HG02763 (cell line): Measurements from ENCODE around the gene ZFP64.
A peak's percentile ranks its signal among the peaks of the same experiment; 100 is the strongest.
"Not testable (repeated sequence)": the region's sequence is repeated elsewhere in the genome, so short reads cannot be mapped to it uniquely, and the experiment has no call there.

Experiments used
- ATAC-seq: cut with Tn5 transposase; IDR thresholded peaks from one replicate; pipeline ENCODE4 v1.9.1; 2021; ENCODE audit warnings: mild to moderate bottlenecking, moderate library complexity; ENCODE audit not compliant: unreplicated experiment

ZFP64 gene

GRCh38 chr20:52207020-52207810 is 15.6 kb upstream of the ZFP64 start:
- ATAC-seq, result no peak

GRCh38 chr20:52204136-52204535 is 12.6 kb upstream of the ZFP64 start:
- no peak for ATAC-seq

- no peak for ATAC-seq
Measured at GRCh38 chr20:52201395-52201794, 9.8 kb upstream of the ZFP64 start.

- ATAC-seq, result no peak
Measured at GRCh38 chr20:52200870-52201269, 9.3 kb upstream of the ZFP64 start.

- no peak for ATAC-seq
Measured at GRCh38 chr20:52196845-52197244, 5.3 kb upstream of the ZFP64 start.

GRCh38 chr20:52193886-52194545 is 2.4 kb upstream of the ZFP64 start:
- no peak for ATAC-seq

- ATAC-seq, result no peak
Measured at GRCh38 chr20:52193133-52193532, 1.6 kb upstream of the ZFP64 start.

- ATAC-seq, result not testable (repeated sequence)
Measured at GRCh38 chr20:52192719-52193007, 1.1 kb upstream of the ZFP64 start.

- ATAC-seq, result peak; percentile 35
Measured at GRCh38 chr20:52191916-52192718, 538 bp upstream of the ZFP64 start.

- peak; percentile 36 for ATAC-seq
Measured at GRCh38 chr20:52190437-52191131, 995 bp downstream of the ZFP64 start.

- ATAC-seq, result no peak
Measured at GRCh38 chr20:52181766-52182165, 9.8 kb downstream of the ZFP64 start.

- ATAC-seq, result no peak
Measured at GRCh38 chr20:52180180-52180840, 11.3 kb downstream of the ZFP64 start.

- peak; percentile 88 for ATAC-seq
Measured at GRCh38 chr20:52179331-52180179, 12.0 kb downstream of the ZFP64 start.

- ATAC-seq, result no peak
Measured at GRCh38 chr20:52178691-52179090, 12.9 kb downstream of the ZFP64 start.

GRCh38 chr20:52175840-52176239 is 15.7 kb downstream of the ZFP64 start:
- no peak for ATAC-seq

- ATAC-seq, result peak; percentile 88
Measured at GRCh38 chr20:52172392-52173047, 19.1 kb downstream of the ZFP64 start.

- ATAC-seq, result no peak
Measured at GRCh38 chr20:52171025-52171424, 20.6 kb downstream of the ZFP64 start.

GRCh38 chr20:52168116-52168515 is 23.5 kb downstream of the ZFP64 start:
- no peak for ATAC-seq

- no peak for ATAC-seq
Measured at GRCh38 chr20:52167232-52167840, 24.2 kb downstream of the ZFP64 start.
